HL-60 (cell line): ENCODE data around the gene SRSF3.
A peak's percentile ranks its signal among the peaks of the same experiment; 100 is the strongest.

Source experiments
- DNase-seq, 2 experiments: peaks; one replicate each; pipeline ENCODE4 v3.0.0-alpha.2; 2010 to 2020; ENCODE audit warnings: low read depth in 1 of 2, low spot score in 1 of 2
- H3K27ac ChIP-seq: fragments of 250-450 bp; sonication (Bioruptor Pico); replicated peaks from 2 replicates; pipeline ENCODE4 v1.5.1; 2020; ENCODE audit warnings: mild to moderate bottlenecking, moderate library complexity
- H3K27me3 ChIP-seq: fragments of 250-450 bp; sonication (Bioruptor Pico); 2 replicates; pipeline ENCODE4 v1.5.1; 2021; ENCODE audit warnings: mild to moderate bottlenecking, moderate library complexity; ENCODE audit not compliant: insufficient read depth, poor library complexity, severe bottlenecking
- H3K4me3 ChIP-seq: replicated peaks from 2 replicates; pipeline ENCODE4 v1.5.1; 2011; ENCODE audit warnings: mild to moderate bottlenecking, control low read depth, low read length; ENCODE audit not compliant: insufficient read depth
- GABPA ChIP-seq: IDR thresholded peaks from 2 replicates; pipeline ENCODE4 v1.6.1; 2012; ENCODE audit warnings: low read depth
- POLR2AphosphoS5 ChIP-seq: IDR thresholded peaks from 2 replicates; pipeline ENCODE4 v1.6.1; 2012; ENCODE audit warnings: low read depth
- SPI1 ChIP-seq: IDR thresholded peaks from 2 replicates; pipeline ENCODE4 v1.6.1; 2012; ENCODE audit warnings: low read depth, mild to moderate bottlenecking, borderline replicate concordance
- TF ChIP-seq, protein P1 (sequence below): IDR thresholded peaks from one replicate; pipeline ENCODE4 v1.5.1; 2011; ENCODE audit warnings: low read length, control low read depth, inconsistent platforms; ENCODE audit not compliant: insufficient read depth
- TF ChIP-seq, protein P2 (sequence below): IDR thresholded peaks from 2 replicates; pipeline ENCODE4 v1.6.1; 2012; ENCODE audit warnings: low read depth; ENCODE audit not compliant: insufficient replicate concordance

Gene SRSF3

DNA sequence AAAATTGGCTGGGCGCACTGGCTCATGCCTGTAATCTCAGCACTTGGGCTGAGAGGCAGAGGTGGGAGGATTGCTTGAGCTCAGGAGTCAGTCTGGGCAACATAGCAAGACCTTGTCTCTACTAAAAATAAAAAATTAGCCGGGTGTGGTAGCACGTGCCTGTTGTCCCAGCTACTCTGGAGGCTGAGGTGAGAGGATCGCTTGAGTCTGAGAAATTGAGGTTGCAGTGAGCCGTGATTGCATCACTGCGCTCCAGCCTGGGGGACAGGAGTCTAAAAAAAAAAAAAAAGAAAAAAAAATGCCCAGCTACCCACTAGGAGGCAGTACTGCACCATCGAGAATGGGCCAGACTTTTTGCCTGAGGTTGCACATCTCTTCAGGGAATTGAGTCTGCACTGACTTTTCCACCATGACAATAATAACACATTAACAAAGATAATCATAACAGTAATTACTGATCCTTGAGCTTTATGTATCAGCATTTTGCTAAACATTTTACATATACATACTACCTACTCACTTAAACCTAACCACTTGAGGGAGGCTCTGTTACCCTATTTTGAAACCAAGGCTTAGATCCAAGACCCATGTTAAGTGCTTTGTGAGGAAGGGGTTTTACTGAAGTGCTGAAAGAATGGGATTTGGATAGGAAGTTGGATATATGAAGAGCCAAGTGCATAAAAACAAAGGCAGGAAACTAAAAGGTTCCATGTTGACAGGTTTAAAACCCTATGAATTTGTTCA is 21.0 kb downstream of the SRSF3 start:
- Histone ChIP-seq H3K27me3 (no peaks in the 10 kb centered on the region), H3K27ac (no peak overlapping the region), H3K4me3 (no peak overlapping the region)
- peak; percentile 73 to 79 for DNase-seq
- no peak for TF ChIP-seq POLR2AphosphoS5
- TF ChIP-seq, protein P1, sequence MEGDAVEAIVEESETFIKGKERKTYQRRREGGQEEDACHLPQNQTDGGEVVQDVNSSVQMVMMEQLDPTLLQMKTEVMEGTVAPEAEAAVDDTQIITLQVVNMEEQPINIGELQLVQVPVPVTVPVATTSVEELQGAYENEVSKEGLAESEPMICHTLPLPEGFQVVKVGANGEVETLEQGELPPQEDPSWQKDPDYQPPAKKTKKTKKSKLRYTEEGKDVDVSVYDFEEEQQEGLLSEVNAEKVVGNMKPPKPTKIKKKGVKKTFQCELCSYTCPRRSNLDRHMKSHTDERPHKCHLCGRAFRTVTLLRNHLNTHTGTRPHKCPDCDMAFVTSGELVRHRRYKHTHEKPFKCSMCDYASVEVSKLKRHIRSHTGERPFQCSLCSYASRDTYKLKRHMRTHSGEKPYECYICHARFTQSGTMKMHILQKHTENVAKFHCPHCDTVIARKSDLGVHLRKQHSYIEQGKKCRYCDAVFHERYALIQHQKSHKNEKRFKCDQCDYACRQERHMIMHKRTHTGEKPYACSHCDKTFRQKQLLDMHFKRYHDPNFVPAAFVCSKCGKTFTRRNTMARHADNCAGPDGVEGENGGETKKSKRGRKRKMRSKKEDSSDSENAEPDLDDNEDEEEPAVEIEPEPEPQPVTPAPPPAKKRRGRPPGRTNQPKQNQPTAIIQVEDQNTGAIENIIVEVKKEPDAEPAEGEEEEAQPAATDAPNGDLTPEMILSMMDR, result peak; percentile 31

DNA sequence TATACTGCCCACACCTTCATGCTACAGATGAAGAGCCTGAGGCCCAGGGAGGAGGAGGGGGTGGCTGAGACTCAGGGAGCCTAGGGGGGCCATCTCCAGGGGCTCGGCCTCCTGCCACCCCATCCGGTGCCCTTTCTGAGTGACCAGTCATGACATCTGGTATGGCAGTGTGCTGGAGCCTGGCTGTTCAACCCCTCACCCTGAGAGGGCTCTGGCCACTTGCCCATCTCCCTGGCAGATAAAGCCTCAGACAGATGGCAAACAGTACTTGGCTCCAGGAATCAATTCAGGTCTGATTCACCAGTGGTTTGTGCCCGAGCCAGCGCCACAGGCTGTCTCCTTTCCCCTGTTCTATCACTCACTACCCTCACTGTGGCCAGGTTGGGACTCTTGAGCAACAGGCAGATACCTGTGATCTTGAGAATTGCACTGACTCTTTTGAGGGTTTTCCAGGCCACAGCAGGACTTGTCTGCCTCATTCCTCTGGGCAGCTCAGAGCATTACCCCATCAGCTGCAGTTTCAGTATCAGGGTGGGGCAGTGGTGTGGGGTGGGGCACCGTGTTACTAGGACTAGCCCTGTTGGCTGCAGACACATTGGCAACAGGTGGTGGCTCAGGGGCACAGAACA is 22.8 kb downstream of the SRSF3 start:
- Histone ChIP-seq H3K27me3 (no peaks in the 10 kb centered on the region), H3K27ac (no peak overlapping the region), H3K4me3 (no peak overlapping the region)
- no peak for DNase-seq
- TF ChIP-seq POLR2AphosphoS5 (no peak), SPI1 (no peak), GABPA (no peak)
- TF ChIP-seq, protein P1, result no peak
- TF ChIP-seq, protein P2, sequence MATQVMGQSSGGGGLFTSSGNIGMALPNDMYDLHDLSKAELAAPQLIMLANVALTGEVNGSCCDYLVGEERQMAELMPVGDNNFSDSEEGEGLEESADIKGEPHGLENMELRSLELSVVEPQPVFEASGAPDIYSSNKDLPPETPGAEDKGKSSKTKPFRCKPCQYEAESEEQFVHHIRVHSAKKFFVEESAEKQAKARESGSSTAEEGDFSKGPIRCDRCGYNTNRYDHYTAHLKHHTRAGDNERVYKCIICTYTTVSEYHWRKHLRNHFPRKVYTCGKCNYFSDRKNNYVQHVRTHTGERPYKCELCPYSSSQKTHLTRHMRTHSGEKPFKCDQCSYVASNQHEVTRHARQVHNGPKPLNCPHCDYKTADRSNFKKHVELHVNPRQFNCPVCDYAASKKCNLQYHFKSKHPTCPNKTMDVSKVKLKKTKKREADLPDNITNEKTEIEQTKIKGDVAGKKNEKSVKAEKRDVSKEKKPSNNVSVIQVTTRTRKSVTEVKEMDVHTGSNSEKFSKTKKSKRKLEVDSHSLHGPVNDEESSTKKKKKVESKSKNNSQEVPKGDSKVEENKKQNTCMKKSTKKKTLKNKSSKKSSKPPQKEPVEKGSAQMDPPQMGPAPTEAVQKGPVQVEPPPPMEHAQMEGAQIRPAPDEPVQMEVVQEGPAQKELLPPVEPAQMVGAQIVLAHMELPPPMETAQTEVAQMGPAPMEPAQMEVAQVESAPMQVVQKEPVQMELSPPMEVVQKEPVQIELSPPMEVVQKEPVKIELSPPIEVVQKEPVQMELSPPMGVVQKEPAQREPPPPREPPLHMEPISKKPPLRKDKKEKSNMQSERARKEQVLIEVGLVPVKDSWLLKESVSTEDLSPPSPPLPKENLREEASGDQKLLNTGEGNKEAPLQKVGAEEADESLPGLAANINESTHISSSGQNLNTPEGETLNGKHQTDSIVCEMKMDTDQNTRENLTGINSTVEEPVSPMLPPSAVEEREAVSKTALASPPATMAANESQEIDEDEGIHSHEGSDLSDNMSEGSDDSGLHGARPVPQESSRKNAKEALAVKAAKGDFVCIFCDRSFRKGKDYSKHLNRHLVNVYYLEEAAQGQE, result no peak

DNA sequence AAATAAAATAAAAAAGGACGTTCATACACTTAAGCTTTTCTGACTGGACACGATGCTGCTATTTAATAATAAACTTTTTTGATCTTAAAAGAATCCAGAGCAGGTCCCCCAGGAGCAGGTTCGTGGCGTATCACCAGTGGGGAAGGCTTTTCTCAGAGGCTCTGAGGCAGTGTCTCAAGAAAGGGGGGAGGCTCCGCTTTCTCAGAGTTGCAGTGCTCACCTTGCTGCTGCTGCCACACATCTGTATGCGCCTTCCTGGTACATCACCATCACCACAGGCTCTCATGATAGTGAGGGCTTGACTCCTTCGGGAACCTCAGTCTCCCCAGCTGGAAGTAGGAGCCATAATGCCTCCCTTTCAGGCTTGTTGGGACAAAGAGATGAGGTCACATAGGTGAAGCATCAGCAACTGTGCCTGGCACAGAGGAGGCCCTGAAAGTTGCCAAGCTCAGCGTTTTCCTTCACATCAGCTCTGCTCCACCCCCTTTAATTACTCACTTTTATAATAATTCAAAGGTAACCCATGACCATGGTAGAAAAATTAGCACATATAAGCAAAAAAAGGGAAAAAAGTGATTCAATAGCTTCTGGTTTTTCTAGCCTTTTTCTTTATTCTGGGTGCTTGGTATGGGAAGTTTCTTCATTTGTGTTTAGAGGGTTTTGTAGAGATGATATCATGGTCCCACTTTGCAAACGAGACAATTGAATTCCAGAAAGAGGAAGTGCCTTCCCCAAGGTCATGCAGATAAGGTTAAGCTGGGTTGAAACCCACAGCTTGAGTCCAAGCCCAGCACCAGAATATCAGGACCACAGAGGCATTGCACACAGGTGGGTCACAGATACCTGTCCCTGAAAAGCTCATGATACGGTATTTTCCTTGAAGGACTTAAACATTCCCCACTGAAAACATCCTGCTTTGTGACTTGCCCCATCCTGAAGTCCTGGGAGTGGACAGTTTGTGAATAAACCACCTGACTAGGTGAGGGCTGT is 24.5 kb downstream of the SRSF3 start:
- no peak overlapping the region for H3K4me3 ChIP-seq
- TF ChIP-seq SPI1 (peak; percentile 99), POLR2AphosphoS5 (no peak), GABPA (no peak)
- peak in 1 of 2 experiments; percentile 39 for DNase-seq
- H3K27ac ChIP-seq, result no peak overlapping the region
- H3K27me3 ChIP-seq, result no peaks in the 10 kb centered on the region

DNA sequence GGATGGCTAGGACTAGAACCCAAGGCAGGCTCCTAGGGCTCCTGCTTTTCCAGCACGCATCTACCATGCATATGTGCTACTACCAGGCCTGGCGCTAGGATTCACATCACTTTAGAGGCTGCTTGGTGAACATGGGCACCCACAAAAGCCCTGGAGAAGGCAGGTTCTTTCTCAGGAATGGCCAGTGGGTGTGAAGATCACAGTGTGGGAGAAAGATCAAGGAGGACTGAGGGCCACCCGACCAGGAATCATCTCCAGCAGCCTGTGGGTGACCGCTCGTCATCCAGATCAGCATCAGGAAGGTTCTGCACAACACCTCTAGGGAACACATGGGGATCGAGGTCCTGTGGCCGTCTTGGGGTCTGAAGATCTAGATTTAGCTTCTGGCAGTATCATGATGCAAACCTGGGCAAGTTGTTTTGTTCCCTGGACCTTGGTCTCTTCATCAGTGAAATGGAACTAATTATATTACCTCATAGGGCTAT is 27.3 kb downstream of the SRSF3 start:
- Histone ChIP-seq H3K27ac (no peak overlapping the region), H3K27me3 (no peaks in the 10 kb centered on the region), H3K4me3 (no peak overlapping the region)
- no peak for TF ChIP-seq SPI1
- TF ChIP-seq GABPA, result no peak
- TF ChIP-seq, protein P1, result no peak
- TF ChIP-seq, protein P2, result no peak
- no peak for TF ChIP-seq POLR2AphosphoS5
- no peak for DNase-seq
